ENCODE measurements around the gene DOCK9.

The DOCK9 gene

DNA sequence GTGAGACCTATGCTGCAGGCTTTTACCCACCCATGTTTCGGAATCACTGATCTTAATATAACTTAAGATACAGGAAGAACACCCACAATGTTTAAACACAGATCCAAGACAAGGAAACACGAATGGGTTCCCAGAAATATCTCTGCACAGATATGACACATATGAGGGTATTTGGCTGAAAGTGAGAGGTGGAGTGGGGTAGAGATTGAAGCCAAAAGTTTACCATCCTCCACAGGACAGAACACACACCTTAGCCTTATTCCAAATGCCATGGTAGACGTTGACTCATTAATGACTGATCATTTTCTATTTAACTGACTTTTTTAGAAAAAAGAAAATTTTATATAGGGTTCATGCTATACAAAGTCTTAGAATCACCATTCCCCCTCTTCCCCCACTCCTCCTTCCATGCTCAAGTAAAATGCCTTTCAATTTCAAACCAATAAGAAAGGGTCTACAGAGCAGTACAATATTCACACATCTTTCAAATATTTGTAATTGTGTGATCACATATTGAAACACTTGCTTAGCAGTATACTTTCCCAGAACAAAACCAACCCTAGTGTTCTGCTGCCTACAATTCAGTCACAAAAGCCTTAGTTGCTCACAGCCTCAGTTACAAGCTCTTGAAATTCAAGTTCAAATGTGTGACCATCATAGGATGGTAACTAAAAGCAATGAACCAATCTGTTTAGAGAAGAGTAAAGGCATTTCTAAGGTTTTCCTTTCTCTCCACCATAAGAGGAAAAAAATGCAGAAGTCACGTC, 11.8 kb upstream of the DOCK9 start:
- DNase-seq (ENCODE audit: extremely low read depth, low read depth) = no peak
- no peak for TF ChIP-seq CTCF (IDR thresholded peaks at IDR 0.05; ENCODE audit: low read depth, low read length)

GRCh38 chr13:98988780-98989179, 10.9 kb upstream of the DOCK9 start:
- no peak for TF ChIP-seq CTCF (IDR thresholded peaks at IDR 0.05; ENCODE audit: low read depth, low read length)
- DNase-seq (ENCODE audit: extremely low read depth, low read depth) = no peak

GRCh38 chr13:98988277-98988676, 10.4 kb upstream of the DOCK9 start:
- TF ChIP-seq CTCF (IDR thresholded peaks at IDR 0.05; ENCODE audit: low read depth, low read length) = no peak
- DNase-seq (ENCODE audit: extremely low read depth, low read depth) = no peak

DNA sequence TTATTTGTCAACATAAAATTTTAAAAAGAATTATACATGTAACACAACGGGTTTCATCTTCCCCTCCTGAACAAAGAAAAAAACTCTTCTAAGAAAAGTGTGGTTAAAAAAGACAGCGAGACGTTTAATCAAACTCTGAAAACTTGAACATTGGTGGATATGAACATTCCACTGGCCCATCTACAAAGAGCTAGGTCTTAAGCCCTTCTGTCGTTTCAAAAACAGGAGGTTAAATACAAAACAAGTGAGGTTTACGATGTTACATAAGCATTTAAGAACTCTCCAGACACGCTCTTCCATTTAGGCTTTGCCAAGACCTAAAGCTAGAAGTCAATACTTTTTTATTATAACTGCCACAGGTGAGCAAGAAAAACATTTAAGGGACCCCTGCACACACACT, 9.4 kb upstream of the DOCK9 start:
- no peak for TF ChIP-seq CTCF (IDR thresholded peaks at IDR 0.05; ENCODE audit: low read depth, low read length)
- no peak for DNase-seq (ENCODE audit: extremely low read depth, low read depth)

- no peak for DNase-seq (ENCODE audit: extremely low read depth, low read depth)
- TF ChIP-seq CTCF (IDR thresholded peaks at IDR 0.05; ENCODE audit: low read depth, low read length) = no peak
These were observed 8.5 kb upstream of the DOCK9 start for GRCh38 chr13:98986226-98986846.

DNA sequence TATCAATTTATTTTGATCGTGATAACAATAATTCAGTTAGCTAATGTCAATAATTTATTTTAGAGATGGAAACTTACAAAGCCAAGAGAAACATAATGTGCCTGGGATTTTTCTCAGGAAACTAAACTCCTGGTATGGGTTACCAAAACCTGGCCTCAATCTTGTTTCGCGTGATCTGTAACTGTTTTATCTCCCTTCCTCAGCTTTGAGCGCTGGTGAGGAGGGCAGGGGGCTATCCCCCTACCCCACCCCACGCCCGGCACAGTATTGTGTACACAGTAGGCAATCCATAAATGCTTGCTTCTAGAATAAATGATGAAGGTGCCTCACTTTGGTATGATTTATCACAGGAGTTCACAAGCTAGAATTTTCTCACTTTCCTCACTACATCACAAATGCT, 7.7 kb upstream of the DOCK9 start:
- no peak for DNase-seq (ENCODE audit: extremely low read depth, low read depth)
- TF ChIP-seq CTCF (IDR thresholded peaks at IDR 0.05; ENCODE audit: low read depth, low read length) = no peak

DNA sequence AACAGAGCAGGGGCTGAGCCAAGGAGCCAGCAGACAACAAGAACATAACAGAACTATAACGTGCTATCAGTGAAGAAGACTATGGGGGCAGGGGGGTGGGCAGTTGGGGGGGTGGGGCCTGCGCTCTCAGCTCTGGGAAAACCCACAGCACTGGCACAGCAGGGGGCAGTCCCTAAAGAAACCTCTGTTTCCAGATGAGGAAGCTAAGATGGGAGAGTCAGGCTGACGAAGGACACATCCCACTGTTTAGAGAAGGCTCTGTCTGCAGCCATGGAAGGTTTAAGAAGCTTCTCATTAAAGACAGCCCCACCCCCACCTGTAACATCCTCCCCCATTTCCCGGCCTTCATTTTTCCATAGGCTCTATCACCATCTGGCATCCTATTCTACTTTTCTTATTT, 7.1 kb upstream of the DOCK9 start:
- TF ChIP-seq CTCF (IDR thresholded peaks at IDR 0.05; ENCODE audit: low read depth, low read length) = no peak
- no peak for DNase-seq (ENCODE audit: extremely low read depth, low read depth)

Measured in AG09319 (cell line).